ENCODE results near the gene VPS29.

DNA sequence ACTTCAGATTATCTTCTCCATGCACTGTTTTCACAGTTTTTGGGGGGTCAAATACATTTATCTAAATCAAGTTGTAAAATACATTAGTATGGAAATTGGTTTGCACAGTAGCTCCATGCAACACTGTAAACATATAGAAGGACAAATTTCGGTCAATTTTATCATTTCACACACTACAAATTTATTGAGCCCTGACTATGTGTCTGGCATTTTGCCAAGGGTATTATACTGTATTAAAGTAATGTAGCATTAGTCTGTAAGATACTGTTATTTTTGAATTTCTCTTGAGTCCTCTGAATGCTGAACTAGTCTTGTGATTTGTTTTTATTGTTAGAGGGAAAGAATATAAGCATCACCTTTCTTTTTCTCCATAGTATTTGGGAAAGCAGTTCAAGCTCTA, 1.5 kb upstream of the VPS29 start:
- no peak for TF ChIP-seq SMARCA5 (IDR thresholded peaks at IDR 0.05)
- no peak for TF ChIP-seq GABPA (tag; conservative IDR thresholded peaks at IDR 0.05; ENCODE audit: low read depth)
- TF ChIP-seq ETS1 (conservative IDR thresholded peaks at IDR 0.05; ENCODE audit: control insufficient read depth, low read depth, low read length), result no peak
- no peak for TF ChIP-seq HDGF (IDR thresholded peaks at IDR 0.05)
- TF ChIP-seq, protein P1, sequence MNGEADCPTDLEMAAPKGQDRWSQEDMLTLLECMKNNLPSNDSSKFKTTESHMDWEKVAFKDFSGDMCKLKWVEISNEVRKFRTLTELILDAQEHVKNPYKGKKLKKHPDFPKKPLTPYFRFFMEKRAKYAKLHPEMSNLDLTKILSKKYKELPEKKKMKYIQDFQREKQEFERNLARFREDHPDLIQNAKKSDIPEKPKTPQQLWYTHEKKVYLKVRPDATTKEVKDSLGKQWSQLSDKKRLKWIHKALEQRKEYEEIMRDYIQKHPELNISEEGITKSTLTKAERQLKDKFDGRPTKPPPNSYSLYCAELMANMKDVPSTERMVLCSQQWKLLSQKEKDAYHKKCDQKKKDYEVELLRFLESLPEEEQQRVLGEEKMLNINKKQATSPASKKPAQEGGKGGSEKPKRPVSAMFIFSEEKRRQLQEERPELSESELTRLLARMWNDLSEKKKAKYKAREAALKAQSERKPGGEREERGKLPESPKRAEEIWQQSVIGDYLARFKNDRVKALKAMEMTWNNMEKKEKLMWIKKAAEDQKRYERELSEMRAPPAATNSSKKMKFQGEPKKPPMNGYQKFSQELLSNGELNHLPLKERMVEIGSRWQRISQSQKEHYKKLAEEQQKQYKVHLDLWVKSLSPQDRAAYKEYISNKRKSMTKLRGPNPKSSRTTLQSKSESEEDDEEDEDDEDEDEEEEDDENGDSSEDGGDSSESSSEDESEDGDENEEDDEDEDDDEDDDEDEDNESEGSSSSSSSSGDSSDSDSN (IDR thresholded peaks at IDR 0.05; ENCODE audit: borderline replicate concordance in 1 of 2, low read depth in 2 of 2, low read length in 2 of 2), result no peak
- no peak for TF ChIP-seq RB1 (IDR thresholded peaks at IDR 0.05; ENCODE audit: low read depth)
- no peak for TF ChIP-seq KAT8 (IDR thresholded peaks at IDR 0.05; ENCODE audit: low read depth)
- TF ChIP-seq TEAD2 (tag; IDR thresholded peaks at IDR 0.05), result no peak
- TF ChIP-seq HSF4 (CRISPR knock-in tag; IDR thresholded peaks at IDR 0.05; ENCODE audit: borderline replicate concordance), result no peak
- no peak for TF ChIP-seq MYC (IDR thresholded peaks at IDR 0.05; ENCODE audit: low read depth, low read length)
- TF ChIP-seq MYC (CRISPR knock-in tag; IDR thresholded peaks at IDR 0.05; ENCODE audit: borderline replicate concordance, low read depth), result no peak
- no peak for TF ChIP-seq CBFB (CRISPR knock-in tag; IDR thresholded peaks at IDR 0.05)
- TF ChIP-seq ZNF707 (CRISPR knock-in tag; conservative IDR thresholded peaks at IDR 0.05), result no peak
- no peak for TF ChIP-seq CTCF (IDR thresholded peaks at IDR 0.05 in 2 of 3, conservative IDR thresholded peaks at IDR 0.05 in 1 of 3; ENCODE audit: insufficient read depth in 2 of 3, low read depth in 1 of 3, low read length in 3 of 3)

All from K562 (cell line).